GM21367 (cell line): ENCODE measurements around the gene TESK1.

Source experiments
- ATAC-seq: cut with Tn5 transposase; IDR thresholded peaks from one replicate; pipeline ENCODE4 v1.9.1; 2021; ENCODE audit not compliant: unreplicated experiment

Gene TESK1, protein sequence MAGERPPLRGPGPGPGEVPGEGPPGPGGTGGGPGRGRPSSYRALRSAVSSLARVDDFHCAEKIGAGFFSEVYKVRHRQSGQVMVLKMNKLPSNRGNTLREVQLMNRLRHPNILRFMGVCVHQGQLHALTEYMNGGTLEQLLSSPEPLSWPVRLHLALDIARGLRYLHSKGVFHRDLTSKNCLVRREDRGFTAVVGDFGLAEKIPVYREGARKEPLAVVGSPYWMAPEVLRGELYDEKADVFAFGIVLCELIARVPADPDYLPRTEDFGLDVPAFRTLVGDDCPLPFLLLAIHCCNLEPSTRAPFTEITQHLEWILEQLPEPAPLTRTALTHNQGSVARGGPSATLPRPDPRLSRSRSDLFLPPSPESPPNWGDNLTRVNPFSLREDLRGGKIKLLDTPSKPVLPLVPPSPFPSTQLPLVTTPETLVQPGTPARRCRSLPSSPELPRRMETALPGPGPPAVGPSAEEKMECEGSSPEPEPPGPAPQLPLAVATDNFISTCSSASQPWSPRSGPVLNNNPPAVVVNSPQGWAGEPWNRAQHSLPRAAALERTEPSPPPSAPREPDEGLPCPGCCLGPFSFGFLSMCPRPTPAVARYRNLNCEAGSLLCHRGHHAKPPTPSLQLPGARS

DNA sequence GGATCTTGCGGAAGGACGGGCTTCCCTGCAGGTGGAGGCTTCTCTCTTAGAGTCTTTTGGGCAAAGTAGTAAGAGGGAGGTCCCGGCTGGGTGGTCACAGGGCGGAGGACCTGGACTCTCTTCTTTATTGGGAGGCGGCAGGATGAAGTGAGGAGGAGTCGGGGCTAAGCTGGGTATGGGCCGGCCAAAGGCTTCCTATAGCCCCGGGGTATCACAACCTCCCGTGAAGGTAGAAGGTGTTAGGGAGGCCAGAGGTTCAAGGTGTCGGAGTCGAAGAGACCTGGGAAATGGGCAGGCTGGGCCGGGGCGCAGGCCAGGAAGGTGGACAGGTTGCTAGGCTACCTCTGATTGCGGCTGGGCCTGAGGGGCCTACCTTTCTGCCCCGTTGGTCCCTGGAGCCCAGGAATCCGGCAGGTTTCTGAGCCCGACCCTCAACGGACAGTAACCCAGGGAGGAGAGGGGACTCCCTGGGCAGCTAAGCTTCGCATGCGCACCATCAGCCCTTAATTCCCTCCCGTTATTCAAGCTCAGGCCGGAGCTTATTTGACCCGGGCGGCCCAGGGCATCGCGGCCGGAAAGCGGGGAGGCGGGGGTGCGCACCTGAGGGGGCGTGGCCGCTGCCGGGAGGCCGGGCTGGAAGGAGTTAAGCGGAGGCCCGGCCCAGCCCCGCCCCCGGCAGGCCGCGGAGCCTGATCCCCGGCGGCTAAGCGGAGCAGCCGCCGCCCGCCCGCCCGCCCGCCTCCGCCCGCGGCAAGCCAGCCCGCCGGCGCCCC lies at the start of gene TESK1:
Gene TESK1 (plus strand): TSS at position 685 of the 773 bp plus-strand sequence. CDS start 358 bp downstream, outside the sequence.
- ATAC-seq = peak; percentile 33

DNA sequence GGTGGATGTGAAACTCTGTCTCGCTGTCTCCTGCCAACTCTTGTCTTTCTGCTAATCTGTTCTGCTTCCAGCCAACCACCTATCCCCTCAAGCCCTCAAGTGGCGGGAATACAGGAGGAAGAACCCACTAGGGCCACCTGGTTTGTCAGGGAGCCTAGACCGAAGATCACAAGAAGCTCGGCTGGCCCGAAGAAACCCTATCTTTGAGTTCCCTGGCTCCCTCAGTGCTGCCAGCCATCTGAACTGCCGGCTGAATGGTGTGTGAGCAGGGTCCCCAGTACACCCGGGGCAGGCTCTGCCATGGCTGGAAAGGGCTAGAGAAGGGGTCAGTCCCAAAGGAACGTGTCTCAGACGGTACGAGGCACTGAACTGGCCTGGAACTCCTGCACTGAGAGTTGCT lies 49.2 kb upstream of the TESK1 start:
- ATAC-seq = no peak

DNA sequence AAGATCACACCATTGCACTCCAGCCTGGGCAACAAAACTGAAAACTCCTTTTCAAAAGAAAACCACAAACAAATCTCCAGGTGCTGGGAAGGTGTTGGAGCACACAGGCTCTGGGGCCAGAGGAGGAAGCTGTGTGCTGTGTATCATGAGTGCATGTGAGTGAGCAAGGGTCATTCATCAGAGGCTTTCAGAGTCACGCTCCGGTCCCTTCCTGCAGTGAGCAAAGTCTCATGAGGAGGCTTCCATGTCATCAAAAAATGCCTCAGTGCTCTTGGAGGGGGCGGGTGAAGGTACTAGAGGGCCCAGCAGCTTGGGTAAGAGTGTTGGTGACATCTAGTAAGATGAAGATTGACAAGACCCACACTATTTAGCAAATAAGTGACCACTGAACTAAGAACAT lies 48.3 kb upstream of the TESK1 start:
- ATAC-seq = no peak

DNA sequence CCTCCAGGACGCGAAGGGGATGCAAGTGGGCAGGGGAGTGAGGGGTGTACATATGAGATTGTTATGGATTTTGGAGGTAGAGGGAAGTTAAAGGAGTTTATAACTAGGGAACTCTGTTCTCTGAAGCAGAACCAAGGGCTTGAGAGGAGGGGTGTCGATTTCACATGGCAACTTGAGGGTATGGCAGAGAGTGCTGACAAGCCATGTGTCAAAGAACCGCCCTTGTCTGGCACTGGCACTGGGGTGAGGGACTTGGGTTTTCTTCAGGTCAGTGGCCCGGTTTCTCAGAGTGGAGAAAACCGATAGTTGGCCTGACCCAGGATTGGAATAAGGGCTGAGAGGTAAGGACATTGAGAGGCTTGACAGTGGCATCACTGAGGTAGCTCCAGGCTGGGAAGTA lies 47.7 kb upstream of the TESK1 start:
- no peak for ATAC-seq

DNA sequence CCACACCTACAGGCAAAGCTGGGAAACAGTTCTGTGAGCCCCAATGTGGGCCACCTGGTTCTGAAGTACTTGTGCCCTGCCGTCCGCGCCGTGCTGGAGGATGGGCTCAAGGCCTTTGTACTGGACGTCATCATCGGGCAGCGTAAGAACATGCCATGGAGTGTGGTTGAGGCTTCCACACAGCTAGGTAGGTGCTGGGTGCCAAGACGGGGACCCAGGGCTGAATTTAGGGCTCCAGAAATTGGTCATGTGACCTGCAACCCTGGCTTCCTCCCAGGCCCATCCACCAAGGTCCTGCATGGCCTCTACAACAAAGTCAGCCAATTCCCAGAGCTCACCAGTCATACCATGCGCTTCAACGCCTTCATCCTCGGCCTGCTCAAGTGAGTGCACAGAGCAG lies 46.9 kb upstream of the TESK1 start:
- no peak for ATAC-seq

DNA sequence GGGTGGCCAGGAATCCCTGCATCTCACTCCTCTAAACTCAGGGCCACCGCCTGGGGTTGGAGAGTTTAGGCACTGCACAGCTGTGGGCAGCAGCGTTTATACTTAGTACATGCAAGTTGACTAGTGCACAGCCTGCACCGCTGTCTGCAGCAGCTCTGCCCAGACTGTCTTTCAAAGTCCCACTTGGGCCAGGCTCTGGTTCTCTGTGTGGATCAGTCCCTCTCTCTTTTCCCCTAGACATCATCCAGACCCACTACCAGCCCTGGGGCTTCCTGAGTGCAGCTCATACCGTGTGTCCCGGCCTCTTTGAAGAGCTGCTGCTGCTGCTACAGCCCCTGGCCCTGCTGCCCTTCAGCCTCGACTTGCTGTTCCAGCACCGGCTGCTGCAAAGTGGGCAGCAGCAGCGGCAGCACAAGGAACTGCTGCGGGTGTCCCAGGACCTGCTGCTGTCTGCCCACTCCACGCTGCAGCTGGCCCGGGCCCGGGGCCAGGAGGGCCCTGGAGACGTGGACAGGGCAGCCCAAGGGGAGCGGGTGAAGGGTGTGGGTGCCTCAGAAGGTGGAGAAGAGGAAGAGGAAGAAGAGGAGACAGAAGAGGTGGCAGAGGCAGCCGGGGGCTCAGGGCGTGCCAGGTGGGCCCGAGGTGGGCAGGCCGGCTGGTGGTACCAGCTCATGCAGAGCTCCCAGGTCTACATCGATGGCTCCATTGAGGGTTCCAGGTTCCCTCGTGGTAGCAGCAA lies 45.1 kb upstream of the TESK1 start:
- ATAC-seq = no peak

DNA sequence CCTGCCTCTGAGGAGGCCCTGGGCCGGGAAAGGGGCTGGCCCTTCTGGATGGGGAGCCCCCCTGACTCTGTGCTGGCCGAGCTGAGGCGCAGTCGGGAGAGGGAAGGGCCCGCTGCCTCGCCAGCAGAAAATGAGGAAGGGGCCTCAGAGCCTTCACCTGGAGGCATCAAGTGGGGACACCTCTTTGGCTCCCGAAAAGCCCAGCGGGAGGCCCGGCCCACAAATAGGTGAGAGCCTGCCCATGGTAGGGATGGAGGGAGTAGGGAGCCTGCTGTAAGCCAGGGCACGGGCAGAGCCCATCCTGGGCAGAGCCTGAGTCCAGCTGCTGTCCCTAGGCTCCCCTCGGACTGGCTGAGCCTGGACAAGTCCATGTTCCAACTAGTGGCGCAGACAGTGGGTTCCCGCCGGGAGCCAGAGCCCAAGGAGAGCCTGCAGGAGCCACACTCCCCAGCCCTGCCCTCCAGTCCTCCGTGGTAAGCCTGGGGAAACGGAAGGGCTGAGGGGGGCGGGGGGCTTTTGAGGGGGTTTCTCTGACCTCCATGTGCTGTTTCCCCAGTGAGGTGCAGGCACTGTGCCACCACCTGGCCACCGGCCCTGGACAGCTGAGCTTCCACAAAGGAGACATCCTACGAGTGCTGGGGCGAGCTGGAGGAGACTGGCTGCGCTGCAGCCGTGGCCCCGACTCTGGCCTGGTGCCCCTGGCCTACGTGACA lies 44.3 kb upstream of the TESK1 start:
- ATAC-seq = no peak

DNA sequence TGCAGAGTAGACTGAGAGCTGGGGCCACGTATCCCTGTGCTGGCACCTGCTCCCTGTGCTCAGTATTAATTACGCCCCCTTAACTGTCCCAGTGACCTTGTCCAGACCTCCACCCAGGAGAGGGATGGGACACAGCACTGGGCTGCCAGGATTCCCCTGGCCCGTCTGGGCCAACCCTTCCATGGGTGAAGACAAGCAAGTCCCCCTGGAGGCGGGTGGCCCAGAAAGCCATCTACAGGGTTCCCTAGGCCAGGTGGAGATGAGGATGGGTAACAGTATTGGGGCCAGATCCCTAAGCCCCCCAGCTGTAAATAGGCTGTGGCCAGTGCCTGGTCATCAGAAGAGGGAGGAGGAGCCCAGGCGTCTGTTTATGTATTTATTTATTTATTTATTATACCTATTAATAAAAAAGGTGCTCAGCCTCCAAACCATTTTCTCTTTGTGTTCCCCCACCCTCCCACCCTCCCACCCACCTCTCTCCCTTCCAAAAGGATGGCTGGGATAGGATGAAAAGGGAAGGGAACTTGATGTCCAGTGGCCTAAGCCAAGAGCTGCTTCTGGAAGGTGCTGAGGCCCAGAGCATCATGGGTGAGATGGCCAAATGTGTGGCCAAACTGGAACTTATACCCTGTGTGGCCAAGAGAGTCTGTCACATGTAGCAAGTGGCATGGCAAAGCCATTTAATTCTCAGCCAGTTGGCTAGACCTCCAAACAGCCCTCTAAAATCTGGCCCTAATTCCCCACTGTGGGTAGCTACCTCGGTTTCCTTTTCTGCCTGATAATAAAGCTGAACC lies 43.4 kb upstream of the TESK1 start:
- no peak for ATAC-seq

DNA sequence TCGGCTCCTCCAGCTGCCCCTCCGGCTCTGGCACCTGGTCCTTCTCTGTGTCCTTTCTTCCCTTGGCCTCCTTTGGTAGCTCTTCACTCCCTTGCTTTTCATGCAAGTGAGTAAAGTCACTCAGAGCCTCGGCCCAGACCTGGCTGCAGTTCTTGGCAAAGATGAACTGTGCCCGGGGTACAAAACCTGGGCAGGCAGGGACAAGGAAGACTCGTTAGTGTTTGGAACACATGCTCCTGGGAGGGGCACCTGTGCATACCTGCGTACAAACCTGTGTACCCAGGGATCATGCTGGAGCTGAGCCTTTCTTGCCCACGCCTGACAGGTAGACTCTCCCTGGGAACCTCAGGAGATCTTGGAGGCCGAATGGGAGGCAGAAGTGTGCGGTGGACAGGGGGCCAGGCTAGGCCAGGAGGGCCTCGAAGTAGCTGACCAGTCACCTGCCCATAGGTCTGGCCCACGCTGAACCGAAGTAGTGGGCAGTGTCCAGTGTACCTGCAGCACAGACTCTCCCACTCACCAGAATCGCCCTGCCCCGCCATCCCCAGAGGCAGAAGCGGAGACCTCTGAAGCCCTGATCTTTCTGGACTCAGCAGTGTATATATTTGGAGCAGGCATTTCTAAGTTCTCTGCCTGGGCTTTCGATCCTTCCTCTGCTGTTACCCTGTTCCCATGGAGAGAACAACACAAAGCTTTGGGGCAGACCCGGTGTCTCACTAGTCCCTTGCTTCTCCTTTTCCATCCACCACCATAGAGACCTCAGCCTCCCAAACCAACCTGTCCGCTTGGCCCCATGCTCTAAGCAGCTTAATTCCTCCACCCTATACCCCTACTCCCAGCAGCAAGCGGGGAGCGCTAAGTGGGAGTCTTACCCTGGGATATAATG lies 41.9 kb upstream of the TESK1 start:
- ATAC-seq = no peak

DNA sequence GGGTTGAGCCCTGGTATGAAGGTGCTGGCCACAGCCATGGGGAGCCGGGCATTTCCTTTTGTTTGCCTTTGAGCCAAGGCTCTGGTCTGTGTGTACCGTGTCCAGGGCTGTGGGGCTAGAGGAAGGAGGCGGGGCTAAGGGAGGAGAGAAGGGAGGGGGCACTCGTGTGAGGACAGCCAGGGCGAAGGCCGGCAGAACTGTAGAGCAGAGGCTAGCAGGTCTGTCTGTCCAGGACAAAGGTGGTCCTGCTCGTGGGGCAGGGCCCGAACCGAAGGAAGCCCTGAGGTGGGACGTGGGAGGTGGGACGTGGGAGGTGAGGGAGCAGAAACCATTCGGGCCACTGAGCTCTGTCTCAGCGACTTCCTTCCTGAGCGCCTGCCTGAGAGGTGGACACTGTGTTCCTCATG lies 41.3 kb upstream of the TESK1 start:
- no peak for ATAC-seq

DNA sequence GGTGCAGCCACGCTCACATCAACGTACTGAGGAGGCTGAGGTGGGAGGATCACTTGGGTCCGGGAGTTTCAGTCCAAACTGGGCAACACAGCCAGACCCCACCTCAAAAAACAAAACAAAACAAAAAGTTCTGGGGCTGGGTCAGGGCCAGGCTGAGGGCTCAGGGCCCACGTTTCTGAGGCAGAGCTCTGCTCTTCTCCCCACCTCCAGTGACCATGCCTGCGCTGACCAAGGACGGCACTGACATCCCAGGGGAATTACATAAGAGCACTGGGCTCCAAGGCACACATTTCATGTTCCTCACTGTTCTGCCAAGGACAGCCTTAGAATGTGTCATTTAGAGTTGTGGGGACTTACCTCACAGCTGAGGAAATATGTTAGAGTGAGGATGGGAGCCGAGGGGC lies 40.4 kb upstream of the TESK1 start:
- no peak for ATAC-seq

DNA sequence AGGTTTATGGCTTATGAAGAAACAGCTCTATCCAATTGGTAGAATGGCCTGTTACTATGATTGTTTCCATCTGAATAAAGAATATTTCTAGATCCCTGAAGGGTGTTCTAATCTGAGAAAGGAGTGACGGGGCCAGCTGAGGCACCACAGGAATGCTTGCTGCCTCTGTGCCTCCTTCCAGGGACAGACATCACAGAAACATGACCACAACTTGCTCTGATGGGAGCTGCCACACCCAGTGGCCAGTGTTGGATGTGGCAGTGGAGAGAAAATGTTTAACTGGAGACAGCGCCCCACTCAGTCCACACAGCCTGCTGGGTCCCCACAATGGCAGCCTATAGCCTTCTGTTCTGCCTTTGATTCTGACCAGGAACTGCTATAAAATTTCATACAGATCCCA lies 38.6 kb upstream of the TESK1 start:
- ATAC-seq = no peak

DNA sequence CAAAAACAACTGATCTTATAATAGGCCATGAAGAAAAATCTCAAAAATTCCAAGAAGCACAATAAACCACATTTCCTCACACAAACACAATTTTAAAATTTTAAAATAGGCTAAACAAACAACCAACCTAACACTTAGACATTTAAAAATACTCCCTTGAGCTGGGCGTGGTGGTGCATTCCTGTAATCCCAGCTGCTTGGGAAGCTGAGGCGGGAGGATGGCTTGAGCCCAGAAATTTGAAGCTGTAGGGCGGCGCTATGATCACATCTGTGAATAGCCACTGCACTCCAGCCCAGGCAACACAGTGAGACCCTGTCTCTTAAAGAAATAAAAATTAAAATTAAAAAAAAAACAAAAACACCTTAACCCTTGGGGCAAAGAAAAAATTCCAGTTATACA lies 36.9 kb upstream of the TESK1 start:
- ATAC-seq = no peak

DNA sequence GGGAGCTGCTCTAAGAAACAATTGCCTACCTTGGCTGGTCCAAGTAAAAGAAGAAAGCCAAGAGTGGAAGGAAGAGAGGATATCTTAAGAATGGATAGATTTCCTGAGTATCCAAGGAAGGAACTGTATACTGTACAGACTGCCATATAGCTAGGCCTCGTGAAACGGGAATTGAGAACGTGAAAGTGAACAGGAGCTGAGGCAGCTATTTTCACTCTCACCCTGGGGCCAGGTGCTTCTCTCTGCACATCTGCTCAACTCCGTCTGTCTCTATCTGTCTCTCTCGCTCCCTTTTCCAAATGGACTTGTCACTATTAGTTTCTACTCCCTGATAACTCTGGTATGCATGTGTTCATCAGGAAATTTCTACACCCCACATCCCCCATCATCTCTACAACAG lies 35.9 kb upstream of the TESK1 start:
- no peak for ATAC-seq

DNA sequence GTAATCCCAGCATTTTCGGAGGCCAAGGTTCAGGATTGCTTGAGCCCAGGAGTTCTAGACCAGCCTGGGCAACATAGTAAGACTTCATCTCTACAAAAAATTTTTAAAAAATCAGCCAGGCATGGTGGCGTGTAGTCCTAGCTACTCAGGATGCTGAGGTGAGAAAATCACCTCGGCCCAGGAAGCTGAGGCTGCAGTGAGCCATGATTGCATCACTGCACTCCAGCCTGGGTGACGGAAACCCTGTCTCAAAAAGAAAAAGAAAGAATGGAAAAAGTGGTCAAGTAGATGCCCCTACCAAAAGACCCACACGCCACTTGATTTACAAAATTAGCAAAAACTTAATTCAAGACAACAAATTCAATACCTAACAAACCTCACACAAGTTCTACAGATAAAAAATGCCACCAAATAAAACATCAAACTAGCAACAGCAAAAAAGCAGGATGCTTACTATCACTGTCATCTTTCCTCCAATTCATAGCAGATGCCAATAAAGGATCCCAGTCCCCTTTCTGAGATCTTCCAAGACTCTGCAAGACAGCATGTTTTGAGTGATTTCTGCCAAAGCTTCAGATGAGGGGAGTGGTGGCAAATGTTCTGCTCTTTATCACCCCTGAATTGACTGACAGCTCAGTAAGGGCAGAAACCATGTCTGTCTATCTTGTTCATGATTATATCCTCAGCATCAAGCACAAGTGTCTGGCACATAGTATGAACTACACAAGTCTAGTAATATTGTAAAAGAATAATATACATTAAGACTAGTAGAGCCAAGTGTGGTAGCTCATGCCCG lies 34.2 kb upstream of the TESK1 start:
- no peak for ATAC-seq

DNA sequence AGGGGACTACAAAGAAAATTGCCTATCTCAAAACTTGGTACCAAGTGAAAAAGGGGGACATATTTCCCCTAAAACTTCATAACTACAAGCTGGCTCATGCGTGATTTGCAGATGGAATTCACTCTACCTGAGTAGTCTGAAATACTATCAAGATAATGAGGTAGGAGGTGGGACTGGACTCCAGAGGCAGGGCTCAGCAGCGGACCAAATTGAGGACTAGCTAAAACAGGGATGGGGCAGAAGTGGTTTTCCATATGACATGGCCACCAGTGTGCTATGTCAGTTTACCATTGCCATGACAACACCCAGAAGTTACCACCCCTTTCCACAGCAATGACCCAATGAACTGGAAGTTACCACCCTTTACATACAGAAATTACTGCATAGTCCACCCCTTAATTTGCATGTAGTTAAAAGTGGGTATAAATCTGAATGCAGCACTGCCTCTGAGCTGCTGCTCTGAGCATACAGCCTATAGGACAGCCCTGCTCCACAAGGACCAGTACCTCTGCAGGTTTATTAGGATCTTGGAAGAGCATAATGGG lies 30.4 kb upstream of the TESK1 start:
- ATAC-seq = no peak

DNA sequence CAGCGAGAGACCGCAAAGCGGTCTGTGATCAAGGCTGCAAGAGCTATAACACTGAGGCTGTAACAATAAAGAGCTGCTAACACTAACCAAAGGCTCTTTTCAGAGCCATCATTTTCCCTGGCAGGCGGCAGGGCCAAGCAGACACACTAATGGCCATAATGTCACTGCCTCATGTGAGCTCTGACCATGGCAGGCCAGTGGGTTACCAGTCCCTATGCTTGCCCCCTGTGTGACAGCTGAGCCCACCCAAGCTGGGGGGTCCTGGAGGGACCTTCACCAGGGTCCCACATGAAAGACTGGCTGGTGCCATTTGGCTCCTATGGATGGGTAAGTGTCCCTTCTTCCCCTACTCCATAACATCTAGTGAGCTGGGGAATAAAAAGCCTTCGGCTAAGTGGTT lies 29.6 kb upstream of the TESK1 start:
- ATAC-seq = no peak

DNA sequence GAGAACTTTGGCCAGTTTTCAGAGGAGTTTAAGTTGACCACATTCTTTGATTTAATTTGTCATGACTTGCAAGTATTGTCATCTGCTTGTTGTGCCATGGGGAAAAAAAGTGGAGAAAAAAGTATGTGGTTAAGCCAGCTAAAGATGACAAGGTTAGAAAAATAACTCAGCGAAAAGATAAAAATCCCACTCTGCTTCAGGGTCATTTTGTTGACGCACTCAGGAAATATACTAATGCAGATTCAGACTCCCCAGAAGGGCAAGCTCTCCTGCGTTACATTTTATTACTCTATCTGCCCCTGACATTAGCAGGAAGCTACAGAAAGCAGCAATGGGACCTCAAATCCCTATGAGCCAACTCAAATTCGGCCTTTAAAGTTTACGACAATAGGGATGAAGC lies 27.6 kb upstream of the TESK1 start:
- no peak for ATAC-seq
